ENCODE measurements around the gene LPIN3.

Gene LPIN3

DNA sequence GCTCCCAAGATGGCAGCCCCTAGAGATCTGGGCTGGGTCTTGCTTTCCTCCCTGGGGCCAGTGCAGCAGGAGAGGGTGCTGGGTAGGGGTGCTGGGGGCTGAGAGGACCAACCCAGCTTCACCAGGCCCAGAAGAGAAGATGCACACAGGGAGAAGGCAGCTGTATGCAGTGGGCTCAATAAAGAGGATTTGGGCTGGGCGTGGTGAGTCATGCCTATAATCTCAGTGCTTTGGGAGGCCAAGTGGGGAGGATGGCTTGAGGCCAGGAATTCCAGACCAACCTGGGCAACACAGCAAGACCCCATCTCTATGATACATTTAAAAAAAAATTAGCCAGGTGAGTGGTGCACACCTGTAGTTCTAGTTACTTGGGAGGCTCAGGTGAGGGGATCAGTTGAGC is 51.7 kb downstream of the LPIN3 start:
- no peak for DNase-seq

- DNase-seq: peak in 45 of 58 donors; percentile 9 to 78 (median 40)
Measured at GRCh38 chr20:41392871-41393704, 52.5 kb downstream of the LPIN3 start.

DNA sequence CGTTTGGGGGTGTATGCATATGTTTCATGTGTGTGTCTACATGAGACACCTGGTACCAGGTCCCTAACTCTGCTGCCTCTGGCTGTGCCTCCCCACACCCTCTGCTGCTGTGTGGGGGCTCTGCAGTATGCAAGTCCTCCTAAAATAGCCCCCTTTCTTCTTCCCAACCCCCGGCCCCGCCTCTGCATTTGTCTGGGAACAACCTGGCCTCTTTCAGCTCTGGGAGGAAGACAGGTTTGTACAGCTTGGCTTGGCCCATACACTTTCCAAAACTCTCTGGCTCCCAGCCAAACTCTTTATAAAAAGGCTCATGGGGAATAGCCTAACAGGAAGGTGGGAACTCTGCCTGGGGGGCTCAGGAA is 53.1 kb downstream of the LPIN3 start:
- peak in 19 of 58 donors; percentile 5 to 79 (median 28) for DNase-seq

DNA sequence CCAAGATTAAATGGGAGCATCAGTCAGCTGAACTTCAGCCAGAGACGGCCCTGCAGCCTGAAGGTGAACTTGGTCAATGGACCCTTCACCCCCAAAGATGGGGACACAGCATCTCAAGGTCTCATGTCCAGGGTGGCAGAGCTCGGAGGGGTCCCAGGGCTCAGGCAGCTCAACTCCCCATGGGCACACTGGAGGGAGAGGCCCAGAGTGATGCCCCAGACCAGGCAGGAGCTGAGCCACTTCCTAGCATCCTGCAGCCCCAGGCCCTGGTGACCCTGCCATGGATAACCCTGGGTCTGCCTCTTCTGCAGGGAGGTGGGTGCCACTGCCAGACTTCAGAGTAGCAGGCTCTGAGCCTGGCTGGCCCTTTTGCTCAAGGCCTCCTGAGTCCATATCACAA is 53.5 kb downstream of the LPIN3 start:
- no peak for DNase-seq

GRCh38 chr20:41394931-41395666 is 54.5 kb downstream of the LPIN3 start:
- DNase-seq: peak in 2 of 58 donors; percentile 21 to 36

DNA sequence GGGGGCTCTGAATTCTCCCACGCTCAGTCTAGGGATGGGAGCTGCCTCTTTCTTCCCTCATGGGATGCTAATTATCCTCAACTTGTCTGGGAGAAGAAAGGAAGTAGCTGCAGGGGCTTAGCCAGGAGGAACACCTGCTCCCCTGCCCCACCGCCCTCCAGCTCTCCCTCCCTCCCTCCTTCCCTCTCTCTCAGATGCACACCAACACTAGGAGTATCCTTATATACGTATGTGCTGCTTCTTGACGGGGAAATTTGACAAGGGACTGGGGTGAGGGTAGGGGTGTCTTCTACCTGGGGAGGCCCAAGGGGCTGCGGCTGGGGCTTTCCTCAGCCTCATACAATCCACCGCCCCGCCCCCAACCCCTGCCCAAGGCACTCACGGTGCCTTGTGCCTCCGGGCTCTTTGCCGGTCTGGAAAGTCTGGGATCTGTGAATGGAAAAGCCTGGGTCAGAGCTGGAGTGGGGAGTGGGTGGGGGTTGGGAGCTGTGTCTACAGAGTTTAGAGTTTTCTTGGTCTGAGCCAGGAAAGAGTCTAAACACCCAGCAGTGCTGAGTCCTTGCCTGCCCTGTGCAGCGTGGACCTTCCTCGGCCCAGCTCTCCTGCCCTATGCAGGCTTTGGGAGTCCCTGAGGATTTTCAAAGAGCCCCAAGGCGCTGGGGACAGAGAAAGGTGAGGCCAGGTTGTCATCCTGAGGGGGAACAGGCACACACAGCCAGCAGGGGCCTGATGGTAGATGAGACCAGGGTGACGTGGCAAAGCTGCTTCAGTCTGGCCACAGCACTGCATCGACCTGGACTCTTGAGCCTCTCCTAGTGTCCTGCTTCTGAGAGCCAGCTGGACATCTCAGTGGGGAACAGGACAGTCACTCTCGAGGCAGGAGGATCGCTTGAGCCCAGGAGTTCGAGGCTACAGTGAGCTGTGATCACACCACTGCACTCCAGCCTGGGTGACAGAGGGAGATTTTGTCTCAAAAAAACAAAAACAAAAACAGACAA is 55.3 kb downstream of the LPIN3 start:
- no peak for DNase-seq

- DNase-seq: no peak
Measured at GRCh38 chr20:41398408-41398807, 57.8 kb downstream of the LPIN3 start.

GRCh38 chr20:41403604-41404003 is 63.0 kb downstream of the LPIN3 start:
- no peak for DNase-seq

GRCh38 chr20:41405436-41405835 is 64.8 kb downstream of the LPIN3 start:
- no peak for DNase-seq

GRCh38 chr20:41406353-41406752 is 65.7 kb downstream of the LPIN3 start:
- no peak for DNase-seq

- DNase-seq: no peak
Measured at GRCh38 chr20:41406896-41407444, 66.3 kb downstream of the LPIN3 start.

GRCh38 chr20:41407607-41408006 is 67.0 kb downstream of the LPIN3 start:
- peak in 3 of 58 donors; percentile 10 to 28 (median 13) for DNase-seq

DNA sequence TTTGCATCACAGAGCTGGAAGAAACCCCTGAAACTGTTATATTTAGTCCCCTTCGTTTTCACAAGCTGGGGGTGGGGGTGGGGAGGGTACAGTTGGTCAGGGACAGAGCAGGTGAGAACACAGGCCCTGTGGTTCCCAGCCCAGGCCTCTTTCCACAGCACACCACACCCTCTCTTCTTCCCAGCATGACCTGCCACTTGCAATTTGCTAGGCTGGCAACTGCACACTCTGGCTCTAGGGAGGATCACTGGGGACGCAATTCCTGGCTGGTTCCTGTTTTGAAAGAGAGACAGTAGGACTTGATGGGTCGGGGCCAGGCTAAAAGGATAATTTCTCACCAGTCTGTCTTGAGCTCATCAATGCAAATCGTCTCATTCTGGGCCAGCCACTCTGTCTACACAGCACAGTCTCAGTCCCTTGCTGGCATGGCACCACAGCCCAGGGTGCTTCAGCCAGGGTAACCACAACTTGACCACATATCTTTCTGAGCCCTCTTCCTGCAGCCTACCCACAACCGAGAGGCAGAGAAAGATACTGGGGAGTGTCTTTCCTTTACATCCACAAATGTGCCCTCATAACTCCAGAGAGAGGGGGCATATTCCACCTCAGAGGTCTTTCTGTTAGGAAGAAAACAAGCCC is 67.7 kb downstream of the LPIN3 start:
- no peak for DNase-seq

GRCh38 chr20:41408986-41409385 is 68.4 kb downstream of the LPIN3 start:
- DNase-seq: peak in 35 of 58 donors; percentile 2 to 68 (median 28)

Data from anterior cingulate cortex (tissue), 58 donors.